Astrocyte (in vitro differentiated cells and primary cell): ENCODE measurements around the gene OGFOD3. TPM values are rescaled to one million over a fixed set of nuclear protein-coding genes. Genes with fewer than 3 reads are reported as not detected.
"Not testable (repeated sequence)": the region's sequence is repeated elsewhere in the genome, so short reads cannot be mapped to it uniquely, and the experiment has no call there.

Experiments used
- DNase-seq: peaks from one replicate; pipeline ENCODE4 v3.0.0-alpha.2; 2010; ENCODE audit warnings: low read depth
- FAIRE-seq: peaks from 2 replicates; lab custom pipeline; 2011; peaks lifted over from hg19 to GRCh38; lab: Jason Lieb, UNC
- H2AFZ ChIP-seq: 2 replicates; pipeline ENCODE4 v1.6.0; 2012; ENCODE audit warnings: low read depth, low read length, inconsistent platforms
- H3K27ac ChIP-seq: 2 replicates; pipeline ENCODE4 v1.5.1; 2011; ENCODE audit warnings: low read depth, low read length, inconsistent platforms
- H3K27me3 ChIP-seq: 2 replicates; pipeline ENCODE4 v1.6.0; 2011; ENCODE audit warnings: low read length, inconsistent platforms; ENCODE audit not compliant: insufficient read depth
- H3K36me3 ChIP-seq: 2 replicates; pipeline ENCODE4 v1.5.1; 2011; ENCODE audit warnings: low read length, inconsistent platforms; ENCODE audit not compliant: insufficient read depth
- H3K4me1 ChIP-seq: 2 replicates; pipeline ENCODE4 v1.5.1; 2011; ENCODE audit warnings: low read length, inconsistent platforms; ENCODE audit not compliant: insufficient read depth
- H3K4me2 ChIP-seq: 2 replicates; pipeline ENCODE4 v1.6.0; 2012; ENCODE audit warnings: low read length, inconsistent platforms
- H3K4me3 ChIP-seq: 2 replicates; pipeline ENCODE4 v1.5.1; 2011; ENCODE audit warnings: low read depth, mild to moderate bottlenecking, low read length, inconsistent platforms; ENCODE audit not compliant: insufficient read depth
- H3K79me2 ChIP-seq: 2 replicates; pipeline ENCODE4 v1.6.0; 2012; ENCODE audit warnings: mild to moderate bottlenecking, low read length, inconsistent platforms; ENCODE audit not compliant: insufficient read depth
- H3K9ac ChIP-seq: 2 replicates; pipeline ENCODE4 v1.6.0; 2012; ENCODE audit warnings: mild to moderate bottlenecking, low read length, inconsistent platforms
- H3K9me3 ChIP-seq: 2 replicates; pipeline ENCODE4 v1.5.1; 2012; ENCODE audit warnings: low read depth, mild to moderate bottlenecking, low read length, inconsistent platforms; ENCODE audit not compliant: insufficient read depth
- H4K20me1 ChIP-seq: 2 replicates; pipeline ENCODE4 v1.6.0; 2012; ENCODE audit warnings: low read length, inconsistent platforms; ENCODE audit not compliant: insufficient read depth
- H3K27ac Mint-ChIP-seq: one replicate; pipeline ENCODE4 v1.8.0; 2021; ENCODE audit warnings: mild to moderate bottlenecking, mixed read lengths; ENCODE audit not compliant: unreplicated experiment
- H3K27me3 Mint-ChIP-seq: one replicate; pipeline ENCODE4 v1.8.0; 2021; ENCODE audit warnings: low read depth, mixed read lengths; ENCODE audit not compliant: unreplicated experiment
- H3K36me3 Mint-ChIP-seq: one replicate; pipeline ENCODE4 v1.8.0; 2021; ENCODE audit warnings: low read depth, mixed read lengths; ENCODE audit not compliant: unreplicated experiment
- H3K4me1 Mint-ChIP-seq: one replicate; pipeline ENCODE4 v1.8.0; 2021; ENCODE audit warnings: low read depth, mixed read lengths; ENCODE audit not compliant: unreplicated experiment
- H3K4me3 Mint-ChIP-seq: one replicate; pipeline ENCODE4 v1.8.0; 2021; ENCODE audit warnings: mild to moderate bottlenecking, moderate library complexity, mixed read lengths; ENCODE audit not compliant: unreplicated experiment
- H3K9me3 Mint-ChIP-seq: one replicate; pipeline ENCODE4 v1.8.0; 2021; ENCODE audit warnings: mild to moderate bottlenecking, mixed read lengths; ENCODE audit not compliant: unreplicated experiment
- EZH2 ChIP-seq: IDR thresholded peaks from 2 replicates; pipeline ENCODE4 v1.6.1; 2012; ENCODE audit warnings: mild to moderate bottlenecking, low read length, inconsistent platforms; ENCODE audit not compliant: insufficient read depth
- total RNA-seq: library from RNA; stranded (reverse); gene quantifications from 2 replicates; pipeline ENCODE4 v1.2.1, GENCODE V29; 2021
- TF ChIP-seq, protein P1 (sequence below): IDR thresholded peaks from 2 replicates; pipeline ENCODE4 v1.5.1; 2011; ENCODE audit warnings: low read depth, mild to moderate bottlenecking, inconsistent platforms, low read length, moderate library complexity; ENCODE audit not compliant: insufficient read depth

The OGFOD3 gene
- total RNA-seq, 1 donor from 2014 or later, result 20.9 TPM

DNA sequence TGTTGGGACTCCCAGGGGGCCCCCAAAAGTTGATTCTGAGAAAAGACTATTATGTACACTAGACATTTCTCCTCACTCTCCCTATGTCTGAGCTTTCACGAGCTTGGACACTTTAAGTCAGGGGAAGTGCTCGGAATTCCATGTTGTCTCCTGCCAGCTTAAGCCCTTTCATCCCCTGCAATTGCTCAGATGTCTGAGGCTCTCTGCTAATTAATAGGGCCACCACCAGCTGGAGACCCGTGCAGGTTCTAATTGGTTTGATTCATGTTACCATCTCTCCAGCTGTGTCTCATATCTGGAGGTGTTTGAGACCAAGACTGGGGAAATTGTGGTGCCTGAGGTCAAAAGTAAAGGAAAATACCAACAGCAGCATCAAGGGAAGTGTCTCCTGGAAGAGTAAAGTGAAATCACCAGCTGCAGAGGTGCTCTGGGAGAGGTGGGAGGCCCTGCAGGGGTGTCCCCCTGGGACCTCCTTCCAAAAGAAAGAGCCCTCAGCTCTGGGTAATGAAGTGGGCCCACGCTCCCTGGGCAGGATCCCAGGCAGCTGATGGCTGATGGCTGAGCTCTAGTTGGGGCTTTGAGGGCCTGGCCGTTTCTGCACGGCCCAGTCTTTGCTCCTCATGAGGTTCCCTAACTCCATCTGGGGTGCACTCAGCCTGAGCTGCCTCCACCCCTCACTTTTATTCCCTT, 52.6 kb downstream of the OGFOD3 start:
- no peak for FAIRE-seq
- DNase-seq, result no peak
- H3K9me3 ChIP-seq, result no peaks in the 10 kb centered on the region
- Mint-ChIP-seq H3K36me3 (no peaks in the 10 kb centered on the region), H3K27ac (no peak overlapping the region), H3K27me3 (peaks cover 45% of the 10 kb centered on the region), H3K4me1 (peaks cover 2% of the 10 kb centered on the region), H3K9me3 (no peaks in the 10 kb centered on the region), H3K4me3 (no peak overlapping the region)
- TF ChIP-seq, protein P1, sequence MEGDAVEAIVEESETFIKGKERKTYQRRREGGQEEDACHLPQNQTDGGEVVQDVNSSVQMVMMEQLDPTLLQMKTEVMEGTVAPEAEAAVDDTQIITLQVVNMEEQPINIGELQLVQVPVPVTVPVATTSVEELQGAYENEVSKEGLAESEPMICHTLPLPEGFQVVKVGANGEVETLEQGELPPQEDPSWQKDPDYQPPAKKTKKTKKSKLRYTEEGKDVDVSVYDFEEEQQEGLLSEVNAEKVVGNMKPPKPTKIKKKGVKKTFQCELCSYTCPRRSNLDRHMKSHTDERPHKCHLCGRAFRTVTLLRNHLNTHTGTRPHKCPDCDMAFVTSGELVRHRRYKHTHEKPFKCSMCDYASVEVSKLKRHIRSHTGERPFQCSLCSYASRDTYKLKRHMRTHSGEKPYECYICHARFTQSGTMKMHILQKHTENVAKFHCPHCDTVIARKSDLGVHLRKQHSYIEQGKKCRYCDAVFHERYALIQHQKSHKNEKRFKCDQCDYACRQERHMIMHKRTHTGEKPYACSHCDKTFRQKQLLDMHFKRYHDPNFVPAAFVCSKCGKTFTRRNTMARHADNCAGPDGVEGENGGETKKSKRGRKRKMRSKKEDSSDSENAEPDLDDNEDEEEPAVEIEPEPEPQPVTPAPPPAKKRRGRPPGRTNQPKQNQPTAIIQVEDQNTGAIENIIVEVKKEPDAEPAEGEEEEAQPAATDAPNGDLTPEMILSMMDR, result no peak
- no peak for TF ChIP-seq EZH2
- H3K4me1 ChIP-seq, result no peaks in the 10 kb centered on the region
- no peak overlapping the region for H3K27ac ChIP-seq
- peaks cover 18% of the 10 kb centered on the region for H3K27me3 ChIP-seq
- H3K79me2 ChIP-seq, result no peaks in the 10 kb centered on the region
- no peak overlapping the region for H3K4me3 ChIP-seq
- no peaks in the 10 kb centered on the region for H3K36me3 ChIP-seq
- no peaks in the 10 kb centered on the region for H4K20me1 ChIP-seq
- no peak overlapping the region for H3K9ac ChIP-seq
- H2AFZ ChIP-seq, result no peak overlapping the region
- H3K4me2 ChIP-seq, result no peak overlapping the region

DNA sequence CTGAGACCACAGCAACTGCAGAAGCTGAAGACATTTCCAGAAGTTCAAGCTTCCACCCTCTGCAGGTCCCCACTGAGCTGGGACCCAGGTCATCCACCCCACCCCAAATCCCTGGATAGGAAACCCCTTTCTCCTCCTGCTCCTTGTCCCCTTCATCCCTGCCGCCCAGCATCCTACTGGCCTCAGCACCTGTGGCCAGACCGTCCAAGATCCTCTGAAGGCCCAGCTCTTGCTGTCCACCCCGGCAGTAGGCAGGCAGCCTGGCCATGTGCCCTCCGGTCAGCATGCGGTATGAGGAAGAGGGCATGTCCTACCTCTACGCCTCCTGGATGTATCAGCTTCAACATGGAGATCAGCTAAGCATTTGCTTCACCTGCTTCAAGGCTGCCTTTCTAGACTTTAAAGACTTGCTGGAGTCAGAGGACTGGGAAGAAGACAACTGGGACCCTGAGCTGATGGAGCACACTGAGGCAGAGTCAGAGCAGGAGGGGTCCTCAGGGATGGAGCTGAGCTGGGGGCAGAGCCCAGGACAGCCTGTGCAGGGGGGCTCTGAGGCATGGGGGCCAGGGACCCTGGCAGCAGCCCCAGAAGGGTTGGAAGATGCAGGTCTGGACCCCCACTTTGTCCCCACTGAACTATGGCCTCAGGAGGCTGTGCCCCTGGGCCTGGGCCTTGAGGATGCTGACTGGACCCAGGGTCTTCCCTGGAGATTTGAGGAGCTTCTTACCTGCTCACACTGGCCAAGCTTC, 56.3 kb downstream of the OGFOD3 start:
- Histone ChIP-seq H3K79me2 (no peaks in the 10 kb centered on the region), H3K36me3 (no peaks in the 10 kb centered on the region), H4K20me1 (no peaks in the 10 kb centered on the region), H3K27ac (no peak overlapping the region), H3K4me2 (no peak overlapping the region), H3K9me3 (no peaks in the 10 kb centered on the region), H3K27me3 (peaks cover 4% of the 10 kb centered on the region), H3K9ac (no peak overlapping the region), H2AFZ (no peak overlapping the region), H3K4me1 (no peaks in the 10 kb centered on the region), H3K4me3 (no peak overlapping the region)
- H3K9me3 Mint-ChIP-seq, result no peaks in the 10 kb centered on the region
- no peak overlapping the region for H3K27ac Mint-ChIP-seq
- H3K4me1 Mint-ChIP-seq, result peaks cover 2% of the 10 kb centered on the region
- no peak for FAIRE-seq
- peaks cover 30% of the 10 kb centered on the region for H3K27me3 Mint-ChIP-seq
- no peaks in the 10 kb centered on the region for H3K36me3 Mint-ChIP-seq
- no peak for DNase-seq
- TF ChIP-seq, protein P1, result no peak
- TF ChIP-seq EZH2, result no peak
- no peak overlapping the region for H3K4me3 Mint-ChIP-seq

DNA sequence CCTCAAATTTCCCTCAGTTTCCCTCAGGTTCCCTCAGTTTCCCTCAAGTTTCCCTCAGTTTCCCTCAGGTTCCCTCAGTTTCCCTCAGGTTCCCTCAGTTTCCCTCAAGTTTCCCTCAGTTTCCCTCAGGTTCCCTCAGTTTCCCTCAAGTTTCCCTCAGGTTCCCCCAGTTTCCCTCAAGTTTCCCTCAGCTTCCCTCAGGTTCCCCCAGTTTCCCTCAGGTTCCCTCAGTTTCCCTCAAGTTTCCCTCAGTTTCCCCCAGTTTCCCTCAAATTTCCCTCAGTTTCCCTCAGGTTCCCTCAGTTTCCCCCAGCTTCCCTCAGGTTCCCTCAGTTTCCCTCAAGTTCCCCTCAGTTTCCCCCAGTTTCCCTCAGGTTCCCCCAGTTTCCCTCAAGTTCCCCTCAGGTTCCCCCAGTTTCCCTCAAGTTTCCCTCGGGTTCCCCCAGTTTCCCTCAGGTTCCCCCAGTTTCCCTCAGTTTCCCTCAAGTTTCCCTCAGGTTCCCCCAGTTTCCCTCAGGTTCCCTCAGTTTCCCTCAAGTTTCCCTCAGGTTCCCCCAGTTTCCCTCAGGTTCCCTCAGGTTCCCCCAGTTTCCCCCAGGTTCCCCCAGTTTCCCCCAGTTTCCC, 58.8 kb downstream of the OGFOD3 start:
- not testable (repeated sequence) for H3K9ac ChIP-seq, H3K4me2 ChIP-seq, H3K36me3 ChIP-seq, H3K4me3 ChIP-seq, H3K4me1 Mint-ChIP-seq, H3K9me3 ChIP-seq, H3K4me1 ChIP-seq, H4K20me1 ChIP-seq, H2AFZ ChIP-seq, H3K27ac Mint-ChIP-seq, H3K27me3 ChIP-seq, DNase-seq, H3K36me3 Mint-ChIP-seq, H3K4me3 Mint-ChIP-seq, H3K79me2 ChIP-seq, H3K9me3 Mint-ChIP-seq, H3K27ac ChIP-seq
- peak; percentile 32 for FAIRE-seq
- H3K27me3 Mint-ChIP-seq, result peaks cover 41% of the 10 kb centered on the region
